ENCODE results near the gene RXRA.

DNA sequence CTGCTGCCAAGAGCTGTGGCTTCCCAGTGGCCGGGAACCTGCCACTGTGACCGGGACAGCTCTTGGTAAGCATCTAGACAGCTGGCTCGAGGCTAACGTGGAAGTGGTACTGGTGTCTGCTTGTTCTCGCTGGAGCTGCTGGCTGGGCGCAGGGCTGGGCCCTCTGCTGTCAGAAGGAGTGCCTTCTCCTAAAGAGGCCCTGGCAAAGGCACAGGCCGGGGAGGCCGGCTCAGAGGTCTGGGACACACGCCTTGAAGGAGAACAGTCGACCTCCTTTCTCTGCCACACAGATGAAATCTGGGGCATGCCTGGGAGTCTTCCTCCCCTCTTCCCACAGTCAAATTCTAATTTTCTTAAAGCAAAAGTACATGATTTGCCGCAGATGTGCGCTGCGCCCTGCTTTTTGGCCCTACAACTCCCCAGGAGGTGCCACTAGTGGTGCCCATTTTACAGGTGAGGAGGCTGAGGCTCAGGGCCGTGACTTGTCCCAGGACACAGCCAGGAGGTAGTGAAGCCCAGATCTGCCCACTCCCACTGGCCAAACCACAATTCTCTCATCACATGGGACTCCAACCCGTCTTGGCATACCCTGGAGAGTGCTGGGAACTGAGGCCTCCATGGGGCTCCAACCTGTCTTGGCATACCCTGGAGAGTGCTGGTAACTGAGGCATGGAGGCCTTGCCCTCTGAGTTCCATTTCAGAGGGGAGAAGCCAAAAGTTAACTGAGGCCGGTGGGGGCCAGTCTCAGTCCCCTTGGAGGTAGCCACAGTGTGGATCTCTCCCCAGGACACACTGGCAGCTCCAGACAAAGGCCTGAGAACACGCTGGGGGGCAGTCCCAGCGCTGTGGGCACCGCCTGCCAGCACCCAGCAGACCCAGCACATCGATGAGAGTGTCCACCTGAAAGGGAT is 12.0 kb upstream of the RXRA start:
- TF ChIP-seq CTCF (IDR thresholded peaks at IDR 0.05; ENCODE audit: low read length): no peak
- TF ChIP-seq EZH2 (IDR thresholded peaks at IDR 0.05; ENCODE audit: borderline replicate concordance, low read length): no peak
